ENCODE measurements around the gene MATK.

- TF ChIP-seq POLR2AphosphoS5 (IDR thresholded peaks at IDR 0.05) (no peak), CTCF (IDR thresholded peaks at IDR 0.05) (no peak)
Measured at GRCh38 chr19:3773814-3774515, 12.2 kb downstream of the MATK start.
